GM12878 (cell line): Measurements from ENCODE around the gene SIDT2. TPM values are rescaled to one million over a fixed set of nuclear protein-coding genes. Genes with fewer than 3 reads are reported as not detected.
A peak's percentile ranks its signal among the peaks of the same experiment; 100 is the strongest.

ENCODE experiments used
- BCL3 ChIP-seq: IDR thresholded peaks from 2 replicates; pipeline ENCODE4 v1.6.1; 2011; ENCODE audit warnings: borderline replicate concordance, low read depth, mild to moderate bottlenecking, moderate library complexity, low read length; ENCODE audit not compliant: insufficient read depth, poor library complexity, severe bottlenecking
- CEBPB ChIP-seq, 2 experiments: fragments of 150-350 bp in 1 of 2; IDR thresholded peaks; 2 replicates each; pipeline ENCODE4 v1.6.1; 2012 to 2014; ENCODE audit warnings: low read depth in 2 of 2, low read length in 2 of 2, borderline replicate concordance in 1 of 2, inconsistent platforms in 1 of 2
- CHD1 ChIP-seq: IDR thresholded peaks from 2 replicates; pipeline ENCODE4 v1.6.1; 2012; ENCODE audit warnings: low read depth, low read length, improper control_type of control experiment
- CREM ChIP-seq: IDR thresholded peaks from 2 replicates; pipeline ENCODE4 v1.6.1; 2014; ENCODE audit warnings: antibody characterized with exemption, low read depth
- FOS ChIP-seq: IDR thresholded peaks from 3 replicates; pipeline ENCODE4 v1.6.1; 2011; ENCODE audit warnings: borderline replicate concordance; ENCODE audit not compliant: insufficient read length; ENCODE audit errors: extremely low read depth
- MAX ChIP-seq: IDR thresholded peaks from 2 replicates; pipeline ENCODE4 v1.6.1; 2012; ENCODE audit warnings: low read depth, low read length, improper control_type of control experiment
- MYC ChIP-seq: IDR thresholded peaks from 2 replicates; pipeline ENCODE4 v1.6.1; 2011; ENCODE audit warnings: mild to moderate bottlenecking, low read length, moderate library complexity, inconsistent platforms; ENCODE audit not compliant: insufficient read depth, insufficient replicate concordance, insufficient read length, severe bottlenecking
- NRF1 ChIP-seq: conservative IDR thresholded peaks from 2 replicates; pipeline ENCODE4 v1.6.1; 2011; ENCODE audit warnings: mild to moderate bottlenecking, low read depth, low read length, improper control_type of control experiment
- POLR2AphosphoS5 ChIP-seq: IDR thresholded peaks from 2 replicates; pipeline ENCODE4 v1.6.1; 2011; ENCODE audit warnings: mild to moderate bottlenecking, low read length, inconsistent platforms
- POU2F2 ChIP-seq: IDR thresholded peaks from 3 replicates; pipeline ENCODE4 v1.6.1; 2011; ENCODE audit warnings: low read depth, mild to moderate bottlenecking, low read length, borderline replicate concordance
- SIN3A ChIP-seq: IDR thresholded peaks from 2 replicates; pipeline ENCODE4 v1.6.1; 2012; ENCODE audit warnings: low read depth, low read length, improper control_type of control experiment
- SIX5 ChIP-seq: IDR thresholded peaks from 2 replicates; pipeline ENCODE4 v1.6.1; 2011; ENCODE audit warnings: mild to moderate bottlenecking, low read depth, low read length, moderate library complexity; ENCODE audit not compliant: severe bottlenecking
- SUZ12 ChIP-seq: fragments of 200-600 bp; sonication (generic); IDR thresholded peaks from one replicate; pipeline ENCODE4 v1.6.1; 2018; ENCODE audit warnings: antibody characterized with exemption, mild to moderate bottlenecking; ENCODE audit not compliant: unreplicated experiment
- ZNF24 ChIP-seq: fragments of 450-650 bp; IDR thresholded peaks from 2 replicates; pipeline ENCODE4 v1.6.1; 2017; ENCODE audit warnings: antibody characterized with exemption, mild to moderate bottlenecking
- polyA plus RNA-seq, 11 experiments: library from polyadenylated mRNA; depleted of rRNA in 4 of 11; unstranded in 6 of 11; stranded (reverse) in 5 of 11; fragments of >200 nt; fragmentation: Nextera tagmentation in 4 of 11; fragmentation: Illumina TruSeq in 1 of 11; extraction: Ambion mirVana in 4 of 11; extraction: Trizol in 1 of 11; gene quantifications; 1 replicate in 1 of 11; 2 replicates in 10 of 11; pipeline versions ENCODE4 v1.2.1 to v1.2.3, GENCODE V29; 2011 to 2016; ENCODE audit warnings: inconsistent platforms in 2 of 11, missing spikeins in 2 of 11, low read depth in 1 of 11
- total RNA-seq, 4 experiments: library from RNA; depleted of rRNA in 3 of 4; stranded (reverse); fragments of >200 nt in 3 of 4; fragmentation: Illumina TruSeq in 1 of 4; extraction: Trizol in 1 of 4; gene quantifications; 2 replicates each; pipeline versions ENCODE4 v1.2.1 to v1.2.3, GENCODE V29; 2013 to 2021
- TF ChIP-seq, protein P1 (sequence below): fragments of 450-650 bp; IDR thresholded peaks from 2 replicates; pipeline ENCODE4 v1.6.1; 2014; ENCODE audit warnings: mild to moderate bottlenecking
- TF ChIP-seq, protein P2 (sequence below): IDR thresholded peaks from 2 replicates; pipeline ENCODE4 v1.6.1; 2011; ENCODE audit warnings: borderline replicate concordance, low read depth, mild to moderate bottlenecking, moderate library complexity, mixed read lengths, low read length; ENCODE audit not compliant: insufficient read depth; ENCODE audit errors: extremely low read length
- TF ChIP-seq, protein P3 (sequence below): IDR thresholded peaks from 2 replicates; pipeline ENCODE4 v1.6.1; 2011; ENCODE audit warnings: mild to moderate bottlenecking, low read depth, low read length, moderate library complexity; ENCODE audit not compliant: insufficient replicate concordance
- TF ChIP-seq, protein P4 (sequence below): fragments of 450-650 bp; IDR thresholded peaks from 2 replicates; pipeline ENCODE4 v1.6.1; 2018; ENCODE audit warnings: borderline replicate concordance, mild to moderate bottlenecking; ENCODE audit not compliant: partially characterized antibody
- TF ChIP-seq, protein P5 (sequence below), 3 experiments: IDR thresholded peaks in 2 of 3; conservative IDR thresholded peaks in 1 of 3; 2 replicates each; pipeline ENCODE4 v1.5.1; 2011; ENCODE audit warnings: low read depth in 3 of 3, low read length in 3 of 3, mild to moderate bottlenecking in 3 of 3, control low read depth in 2 of 3, moderate library complexity in 2 of 3, inconsistent platforms in 1 of 3, mixed read lengths in 1 of 3; ENCODE audit not compliant: control insufficient read depth in 2 of 3, insufficient read depth in 1 of 3; ENCODE audit errors: extremely low read depth in 1 of 3

Gene SIDT2
- total and polyA plus RNA-seq, 10 of the 15 experiments (the other 5 are each of a cell fraction or from before 2014, with no cell fraction given): 4.9 to 23.9 (median 10.3) TPM

GRCh38 chr11:117143871-117144476 lies 34.6 kb upstream of the SIDT2 start, which contains the start of gene PAFAH1B2 (continued):
- TF ChIP-seq BCL3: no peak
- no peak for TF ChIP-seq SIX5
- no peak for TF ChIP-seq NRF1
- no peak; the same call in 2 of the 3 replicates for TF ChIP-seq POU2F2
- TF ChIP-seq CEBPB (IDR thresholded peaks at IDR 0.05; ENCODE audit: borderline replicate concordance in 1 of 2, low read depth in 2 of 2, low read length in 2 of 2): no peak
- TF ChIP-seq POLR2AphosphoS5: peak; percentile 80; the same call in 1 of the 2 replicates
- TF ChIP-seq, protein P1, sequence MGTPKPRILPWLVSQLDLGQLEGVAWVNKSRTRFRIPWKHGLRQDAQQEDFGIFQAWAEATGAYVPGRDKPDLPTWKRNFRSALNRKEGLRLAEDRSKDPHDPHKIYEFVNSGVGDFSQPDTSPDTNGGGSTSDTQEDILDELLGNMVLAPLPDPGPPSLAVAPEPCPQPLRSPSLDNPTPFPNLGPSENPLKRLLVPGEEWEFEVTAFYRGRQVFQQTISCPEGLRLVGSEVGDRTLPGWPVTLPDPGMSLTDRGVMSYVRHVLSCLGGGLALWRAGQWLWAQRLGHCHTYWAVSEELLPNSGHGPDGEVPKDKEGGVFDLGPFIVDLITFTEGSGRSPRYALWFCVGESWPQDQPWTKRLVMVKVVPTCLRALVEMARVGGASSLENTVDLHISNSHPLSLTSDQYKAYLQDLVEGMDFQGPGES: no peak
- TF ChIP-seq FOS: no peak
- TF ChIP-seq MYC: peak; percentile 89
- TF ChIP-seq CREM: peak; percentile 71
- TF ChIP-seq, protein P2, sequence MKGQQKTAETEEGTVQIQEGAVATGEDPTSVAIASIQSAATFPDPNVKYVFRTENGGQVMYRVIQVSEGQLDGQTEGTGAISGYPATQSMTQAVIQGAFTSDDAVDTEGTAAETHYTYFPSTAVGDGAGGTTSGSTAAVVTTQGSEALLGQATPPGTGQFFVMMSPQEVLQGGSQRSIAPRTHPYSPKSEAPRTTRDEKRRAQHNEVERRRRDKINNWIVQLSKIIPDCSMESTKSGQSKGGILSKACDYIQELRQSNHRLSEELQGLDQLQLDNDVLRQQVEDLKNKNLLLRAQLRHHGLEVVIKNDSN: no peak
- peak; percentile 87; the same call in 1 of the 2 replicates for TF ChIP-seq MAX
- TF ChIP-seq, protein P3, sequence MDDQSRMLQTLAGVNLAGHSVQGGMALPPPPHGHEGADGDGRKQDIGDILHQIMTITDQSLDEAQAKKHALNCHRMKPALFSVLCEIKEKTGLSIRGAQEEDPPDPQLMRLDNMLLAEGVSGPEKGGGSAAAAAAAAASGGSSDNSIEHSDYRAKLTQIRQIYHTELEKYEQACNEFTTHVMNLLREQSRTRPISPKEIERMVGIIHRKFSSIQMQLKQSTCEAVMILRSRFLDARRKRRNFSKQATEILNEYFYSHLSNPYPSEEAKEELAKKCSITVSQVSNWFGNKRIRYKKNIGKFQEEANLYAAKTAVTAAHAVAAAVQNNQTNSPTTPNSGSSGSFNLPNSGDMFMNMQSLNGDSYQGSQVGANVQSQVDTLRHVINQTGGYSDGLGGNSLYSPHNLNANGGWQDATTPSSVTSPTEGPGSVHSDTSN: peak; percentile 95
- TF ChIP-seq CHD1: no peak
- no peak for TF ChIP-seq SUZ12
- TF ChIP-seq, protein P4, sequence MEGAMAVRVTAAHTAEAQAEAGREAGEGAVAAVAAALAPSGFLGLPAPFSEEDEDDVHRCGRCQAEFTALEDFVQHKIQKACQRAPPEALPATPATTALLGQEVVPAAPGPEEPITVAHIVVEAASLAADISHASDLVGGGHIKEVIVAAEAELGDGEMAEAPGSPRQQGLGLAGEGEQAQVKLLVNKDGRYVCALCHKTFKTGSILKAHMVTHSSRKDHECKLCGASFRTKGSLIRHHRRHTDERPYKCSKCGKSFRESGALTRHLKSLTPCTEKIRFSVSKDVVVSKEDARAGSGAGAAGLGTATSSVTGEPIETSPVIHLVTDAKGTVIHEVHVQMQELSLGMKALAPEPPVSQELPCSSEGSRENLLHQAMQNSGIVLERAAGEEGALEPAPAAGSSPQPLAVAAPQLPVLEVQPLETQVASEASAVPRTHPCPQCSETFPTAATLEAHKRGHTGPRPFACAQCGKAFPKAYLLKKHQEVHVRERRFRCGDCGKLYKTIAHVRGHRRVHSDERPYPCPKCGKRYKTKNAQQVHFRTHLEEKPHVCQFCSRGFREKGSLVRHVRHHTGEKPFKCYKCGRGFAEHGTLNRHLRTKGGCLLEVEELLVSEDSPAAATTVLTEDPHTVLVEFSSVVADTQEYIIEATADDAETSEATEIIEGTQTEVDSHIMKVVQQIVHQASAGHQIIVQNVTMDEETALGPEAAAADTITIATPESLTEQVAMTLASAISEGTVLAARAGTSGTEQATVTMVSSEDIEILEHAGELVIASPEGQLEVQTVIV: peak; percentile 71
- TF ChIP-seq, protein P5, sequence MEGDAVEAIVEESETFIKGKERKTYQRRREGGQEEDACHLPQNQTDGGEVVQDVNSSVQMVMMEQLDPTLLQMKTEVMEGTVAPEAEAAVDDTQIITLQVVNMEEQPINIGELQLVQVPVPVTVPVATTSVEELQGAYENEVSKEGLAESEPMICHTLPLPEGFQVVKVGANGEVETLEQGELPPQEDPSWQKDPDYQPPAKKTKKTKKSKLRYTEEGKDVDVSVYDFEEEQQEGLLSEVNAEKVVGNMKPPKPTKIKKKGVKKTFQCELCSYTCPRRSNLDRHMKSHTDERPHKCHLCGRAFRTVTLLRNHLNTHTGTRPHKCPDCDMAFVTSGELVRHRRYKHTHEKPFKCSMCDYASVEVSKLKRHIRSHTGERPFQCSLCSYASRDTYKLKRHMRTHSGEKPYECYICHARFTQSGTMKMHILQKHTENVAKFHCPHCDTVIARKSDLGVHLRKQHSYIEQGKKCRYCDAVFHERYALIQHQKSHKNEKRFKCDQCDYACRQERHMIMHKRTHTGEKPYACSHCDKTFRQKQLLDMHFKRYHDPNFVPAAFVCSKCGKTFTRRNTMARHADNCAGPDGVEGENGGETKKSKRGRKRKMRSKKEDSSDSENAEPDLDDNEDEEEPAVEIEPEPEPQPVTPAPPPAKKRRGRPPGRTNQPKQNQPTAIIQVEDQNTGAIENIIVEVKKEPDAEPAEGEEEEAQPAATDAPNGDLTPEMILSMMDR (IDR thresholded peaks at IDR 0.05 in 2 of 3, conservative IDR thresholded peaks at IDR 0.05 in 1 of 3; ENCODE audit: control insufficient read depth in 2 of 3, extremely low read depth in 1 of 3, insufficient read depth in 1 of 3, low read depth in 3 of 3, low read length in 3 of 3): no peak
- TF ChIP-seq ZNF24: no peak
- TF ChIP-seq SIN3A: peak; percentile 28; the same call in 1 of the 2 replicates
